Nephron progenitor cell (in vitro differentiated cells): ENCODE results near the gene MMP7.
"Not testable (repeated sequence)": the region's sequence is repeated elsewhere in the genome, so short reads cannot be mapped to it uniquely, and the experiment has no call there.

Source experiments
- DNase-seq: peaks from one replicate; pipeline ENCODE4 v3.0.0; 2021
- H3K27ac Mint-ChIP-seq: 2 replicates; pipeline ENCODE4 v1.8.0; 2021; ENCODE audit warnings: mild to moderate bottlenecking, moderate library complexity, mixed read lengths
- H3K27me3 Mint-ChIP-seq: 2 replicates; pipeline ENCODE4 v1.8.0; 2021; ENCODE audit warnings: mild to moderate bottlenecking, low read depth, mixed read lengths; ENCODE audit not compliant: poor library complexity
- H3K36me3 Mint-ChIP-seq: 2 replicates; pipeline ENCODE4 v1.8.0; 2021; ENCODE audit warnings: low read depth, mixed read lengths
- H3K4me1 Mint-ChIP-seq: 2 replicates; pipeline ENCODE4 v1.8.0; 2021; ENCODE audit warnings: mixed read lengths
- H3K4me3 Mint-ChIP-seq: 2 replicates; pipeline ENCODE4 v1.8.0; 2021; ENCODE audit warnings: mild to moderate bottlenecking, moderate library complexity, mixed read lengths
- H3K9me3 Mint-ChIP-seq: 2 replicates; pipeline ENCODE4 v1.8.0; 2021; ENCODE audit warnings: mild to moderate bottlenecking, moderate library complexity, mixed read lengths
- CTCF ChIP-seq: fragments of 200-600 bp; sonication (generic); IDR thresholded peaks from 2 replicates; pipeline ENCODE4 v1.5.0; 2021; ENCODE audit warnings: antibody characterized with exemption

The MMP7 gene

GRCh38 chr11:102516179-102516578, 14.4 kb downstream of the MMP7 start:
- no peak for TF ChIP-seq CTCF
- Mint-ChIP-seq H3K27me3 (peaks cover 18% of the 10 kb centered on the region), H3K36me3 (no peaks in the 10 kb centered on the region), H3K4me1 (no peaks in the 10 kb centered on the region), H3K27ac (no peak overlapping the region), H3K9me3 (no peaks in the 10 kb centered on the region), H3K4me3 (no peak overlapping the region)
- no peak for DNase-seq

GRCh38 chr11:102513869-102514268, 16.7 kb downstream of the MMP7 start:
- Mint-ChIP-seq H3K36me3 (no peaks in the 10 kb centered on the region), H3K27ac (no peak overlapping the region), H3K4me3 (no peak overlapping the region), H3K9me3 (no peaks in the 10 kb centered on the region), H3K27me3 (peaks cover 16% of the 10 kb centered on the region), H3K4me1 (no peaks in the 10 kb centered on the region)
- no peak for TF ChIP-seq CTCF
- no peak for DNase-seq

GRCh38 chr11:102510439-102511135, 20.0 kb downstream of the MMP7 start:
- Mint-ChIP-seq H3K4me3 (no peak overlapping the region), H3K9me3 (no peaks in the 10 kb centered on the region), H3K4me1 (no peaks in the 10 kb centered on the region), H3K27me3 (peaks cover 12% of the 10 kb centered on the region), H3K27ac (no peak overlapping the region), H3K36me3 (no peaks in the 10 kb centered on the region)
- no peak for DNase-seq
- TF ChIP-seq CTCF = no peak

DNA sequence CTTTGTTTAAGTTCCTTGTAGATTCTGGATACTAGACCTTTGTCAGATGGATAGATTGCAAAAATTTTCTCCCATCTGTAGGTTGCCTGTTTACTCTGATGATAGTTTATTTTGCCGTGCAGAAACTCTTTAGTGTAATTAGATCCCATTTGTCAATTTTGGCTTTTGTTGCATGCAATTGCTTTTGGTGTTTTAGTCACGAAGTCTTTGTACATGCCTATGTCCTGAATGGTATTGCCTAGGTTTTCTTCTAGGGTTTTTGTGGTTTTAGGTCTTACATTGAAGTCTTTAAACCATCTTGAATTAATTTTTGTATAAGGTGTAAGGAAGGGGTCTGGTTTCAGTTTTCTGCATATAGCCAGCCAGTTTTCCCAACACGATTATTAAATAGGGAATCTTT, 27.7 kb downstream of the MMP7 start:
- H3K27ac Mint-ChIP-seq, H3K36me3 Mint-ChIP-seq, H3K4me1 Mint-ChIP-seq, H3K4me3 Mint-ChIP-seq, DNase-seq, H3K27me3 Mint-ChIP-seq: not testable (repeated sequence)
- H3K9me3 Mint-ChIP-seq = peaks cover 11% of the 10 kb centered on the region

GRCh38 chr11:102500829-102501228, 29.7 kb downstream of the MMP7 start:
- peaks cover 11% of the 10 kb centered on the region for H3K9me3 Mint-ChIP-seq
- no peak for DNase-seq
- peaks cover 6% of the 10 kb centered on the region for H3K27me3 Mint-ChIP-seq

DNA sequence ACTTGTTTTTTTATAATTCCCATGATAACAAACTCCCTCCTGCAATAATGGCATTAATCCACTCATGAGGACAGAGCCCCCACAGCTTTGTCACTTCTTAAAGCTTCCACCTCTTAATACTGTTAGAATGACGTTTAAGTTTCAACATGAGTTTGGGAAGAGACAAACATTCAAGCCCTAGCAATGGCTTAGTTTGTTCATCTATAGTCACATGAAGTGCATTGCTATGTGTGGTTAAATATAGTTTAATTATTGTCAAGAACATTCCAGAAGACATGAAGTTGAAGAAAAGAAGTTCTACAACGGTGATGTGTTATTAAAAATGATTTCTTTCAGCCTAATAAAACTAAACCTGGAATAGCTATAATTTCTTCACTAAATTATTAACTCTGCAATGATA, 30.6 kb downstream of the MMP7 start:
- DNase-seq = no peak
- Mint-ChIP-seq H3K27ac (no peak overlapping the region), H3K9me3 (peaks cover 11% of the 10 kb centered on the region), H3K4me3 (no peak overlapping the region), H3K27me3 (peaks cover 3% of the 10 kb centered on the region), H3K36me3 (no peaks in the 10 kb centered on the region), H3K4me1 (peaks cover 9% of the 10 kb centered on the region)
- TF ChIP-seq CTCF = no peak

More at GRCh38 chr11:102500829-102501228, 29.7 kb downstream of the MMP7 start:
- Mint-ChIP-seq H3K36me3 (no peaks in the 10 kb centered on the region), H3K27ac (no peak overlapping the region), H3K4me1 (peaks cover 2% of the 10 kb centered on the region), H3K4me3 (no peak overlapping the region)
- TF ChIP-seq CTCF = no peak
